Mesenteric fat pad (tissue), 1 donor: ENCODE data around the gene FAM222B. TPM values are rescaled to one million over a fixed set of nuclear protein-coding genes. Genes with fewer than 3 reads are reported as not detected.
A peak's percentile ranks its signal among the peaks of the same experiment; 100 is the strongest.
"Not testable (repeated sequence)": the region's sequence is repeated elsewhere in the genome, so short reads cannot be mapped to it uniquely, and the experiment has no call there.

Source experiments
- DNase-seq: peaks from one replicate; pipeline ENCODE4 v3.0.0-alpha.2; 2020; ENCODE audit warnings: low spot score
- total RNA-seq: library from RNA; stranded (reverse); fragmentation: NEBNext Ultra II Directional; extraction: Animal tissue kit (Norgen Biotek cat#: 25700); gene quantifications from one replicate; pipeline ENCODE4 v1.2.1, GENCODE V29; 2021
- donor health status: DM: yes; HTN: yes; CAD: no.

FAM222B gene
- total RNA-seq, 1 donor from 2014 or later = 32.0 TPM

GRCh38 chr17:28728364-28729200 is 114.0 kb downstream of the FAM222B start, which contains the start of gene NEK8:
Gene NEK8, plus strand, starts transcription at chr17:28728788. Its CDS starts 26 bp downstream, at chr17:28728814.
- peak; percentile 97 for DNase-seq

DNA sequence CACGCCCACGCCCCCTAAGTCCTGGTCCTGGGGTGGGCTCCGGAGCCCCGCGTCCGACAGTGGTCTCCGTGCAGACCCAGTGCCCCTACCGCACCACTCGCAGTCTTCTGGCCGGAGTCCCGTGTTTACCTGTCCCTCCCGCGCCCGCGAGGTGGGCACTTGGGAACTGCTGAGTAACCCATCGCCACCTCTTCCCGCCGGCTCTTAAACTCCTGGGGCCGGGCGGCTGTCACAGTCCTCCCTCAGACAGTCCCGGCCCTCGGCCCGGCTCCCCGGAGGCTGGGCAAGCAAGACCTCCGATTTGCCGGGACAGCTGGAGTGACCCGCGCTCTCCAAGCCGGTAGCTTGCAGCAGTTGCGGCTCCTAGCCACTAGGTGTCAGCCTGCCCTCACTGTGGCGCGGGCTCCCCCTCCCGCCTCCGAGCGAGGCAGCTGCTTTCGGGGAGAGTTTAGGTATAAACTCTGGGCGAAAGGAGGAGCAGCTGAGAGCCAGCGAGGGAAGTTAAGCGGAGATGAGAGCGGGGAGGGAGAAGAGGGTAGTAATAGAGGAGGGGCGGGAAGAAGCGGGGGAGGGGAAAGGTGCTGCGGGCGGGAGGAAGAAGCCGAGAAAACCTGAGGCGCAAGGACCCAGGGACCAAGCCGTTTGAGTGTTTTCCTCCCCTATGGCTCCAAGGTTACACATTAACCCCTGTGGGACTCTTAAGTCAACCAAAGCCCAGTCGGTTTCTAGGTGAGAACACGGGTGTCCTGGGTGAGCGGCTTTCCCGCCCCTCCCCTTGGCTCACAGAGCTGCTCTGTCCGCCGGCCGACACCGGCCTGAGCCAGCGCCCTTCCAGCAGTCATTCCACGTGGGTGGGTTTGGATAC is 115.7 kb downstream of the FAM222B start:
- peak; percentile 98 for DNase-seq

DNA sequence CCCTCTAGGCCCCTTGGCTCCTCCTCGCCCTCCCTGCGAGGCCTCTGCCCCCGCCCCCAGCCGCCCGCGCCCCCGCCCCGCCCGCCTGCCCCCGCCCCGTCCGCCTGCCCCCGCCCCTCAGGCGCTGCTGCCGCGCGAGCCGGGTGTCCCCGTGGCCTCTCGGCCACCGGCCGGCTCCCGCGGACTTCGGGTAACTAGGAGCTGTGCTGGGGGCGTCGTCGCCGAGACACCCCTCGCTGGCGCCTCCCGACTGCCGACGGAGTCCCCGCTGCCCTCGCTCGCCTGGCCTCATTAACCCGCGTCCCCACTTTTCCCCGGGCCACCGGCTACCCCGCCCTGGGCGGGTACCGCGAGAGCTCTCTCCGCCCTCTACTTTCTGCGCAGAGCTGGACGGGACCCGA is 116.4 kb downstream of the FAM222B start, which contains the start of gene TLCD1:
TLCD1 (minus strand) TSS at position 8 of the 401 bp plus-strand sequence. CDS start 136 bp downstream, outside the sequence.
- no peak for DNase-seq

GRCh38 chr17:28725660-28726225 is 116.8 kb downstream of the FAM222B start:
- no peak for DNase-seq

DNA sequence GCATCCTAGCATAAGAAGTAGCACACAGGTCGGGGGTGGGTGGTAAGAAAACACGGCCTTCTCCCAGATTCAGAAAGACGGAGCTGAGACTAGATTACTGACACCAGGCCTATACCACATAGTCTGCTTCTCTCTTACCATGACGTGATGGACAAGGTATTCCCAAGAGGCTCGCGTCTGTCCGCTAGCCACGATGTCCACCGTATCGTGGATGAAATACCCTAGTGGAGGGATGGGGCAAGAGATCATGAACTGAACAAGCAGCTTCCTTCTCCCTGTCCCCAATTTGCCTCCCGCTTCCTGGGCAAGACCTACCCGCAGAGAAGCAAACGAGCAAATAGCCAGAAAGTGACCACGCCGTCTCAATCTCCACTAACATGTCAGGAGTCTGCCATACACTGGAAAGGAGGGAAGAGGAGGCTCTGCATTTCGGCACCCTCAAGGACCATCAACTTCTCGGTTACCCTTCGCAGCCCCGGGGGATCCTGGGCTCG is 117.4 kb downstream of the FAM222B start:
- DNase-seq = no peak

GRCh38 chr17:28724500-28725165 is 118.0 kb downstream of the FAM222B start:
- no peak for DNase-seq

DNA sequence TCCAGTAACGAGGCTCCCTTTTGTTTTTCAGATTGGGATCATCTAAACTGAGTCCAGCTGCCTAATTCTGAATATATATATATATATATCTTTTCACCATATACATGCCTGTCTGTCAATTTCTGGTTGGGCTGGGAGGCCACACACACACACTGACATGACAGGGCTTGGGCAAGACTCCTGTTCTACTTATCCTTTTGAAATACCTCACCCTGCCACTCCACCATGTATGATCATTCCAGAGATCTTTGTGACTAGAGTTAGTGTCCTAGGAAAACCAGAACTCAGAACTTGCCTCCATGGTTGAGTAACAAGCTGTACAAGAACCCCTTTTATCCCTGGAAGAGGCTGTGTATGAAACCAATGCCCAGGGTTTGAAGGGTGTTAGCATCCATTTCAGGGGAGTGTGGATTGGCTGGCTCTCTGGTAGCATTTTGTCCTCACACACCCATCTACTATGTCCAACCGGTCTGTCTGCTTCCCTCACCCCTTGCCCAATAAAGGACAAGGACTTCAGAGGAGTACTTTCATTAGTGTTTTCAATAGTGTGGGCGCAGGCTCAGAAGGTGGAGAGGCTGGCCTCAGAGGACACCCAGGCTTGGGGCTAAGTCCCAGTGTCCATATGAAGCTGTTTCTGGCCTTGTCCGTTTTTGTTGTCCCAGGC is 118.6 kb downstream of the FAM222B start:
- DNase-seq = not testable (repeated sequence)

- DNase-seq = no peak
Measured at GRCh38 chr17:28723159-28723835, 119.3 kb downstream of the FAM222B start.

DNA sequence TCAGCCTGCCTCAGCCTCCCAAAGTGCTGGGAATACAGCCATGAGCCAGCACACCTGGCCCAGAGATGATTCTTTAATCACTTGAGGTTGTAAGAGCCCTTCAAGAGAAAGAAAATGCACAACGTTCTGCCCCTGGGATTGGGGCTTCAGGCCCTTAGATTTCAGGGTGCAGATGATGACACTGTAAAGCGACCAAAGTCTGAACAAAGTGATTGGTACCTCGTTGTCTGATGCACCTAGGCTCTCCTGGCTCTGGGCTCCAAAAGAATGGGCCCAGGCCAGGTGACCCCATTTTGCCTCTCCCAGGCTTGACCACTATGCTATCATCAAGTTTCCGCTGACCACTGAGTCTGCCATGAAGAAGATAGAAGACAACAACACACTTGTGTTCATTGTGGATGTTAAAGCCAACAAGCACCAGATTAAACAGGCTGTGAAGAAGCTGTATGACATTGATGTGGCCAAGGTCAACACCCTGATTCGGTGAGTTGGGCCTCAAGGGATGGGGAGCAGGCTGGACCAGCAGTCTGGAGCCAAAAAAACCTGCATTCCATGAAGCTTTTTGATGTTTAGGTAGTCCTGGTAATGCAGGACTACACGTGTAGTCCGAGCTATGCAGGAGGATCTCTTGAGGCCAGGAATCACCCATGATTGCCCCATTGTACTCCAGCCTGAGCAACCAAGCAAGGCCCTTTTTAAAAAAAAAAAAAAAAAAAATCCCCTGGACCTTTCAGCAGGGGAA is 120.0 kb downstream of the FAM222B start:
- DNase-seq = no peak

DNA sequence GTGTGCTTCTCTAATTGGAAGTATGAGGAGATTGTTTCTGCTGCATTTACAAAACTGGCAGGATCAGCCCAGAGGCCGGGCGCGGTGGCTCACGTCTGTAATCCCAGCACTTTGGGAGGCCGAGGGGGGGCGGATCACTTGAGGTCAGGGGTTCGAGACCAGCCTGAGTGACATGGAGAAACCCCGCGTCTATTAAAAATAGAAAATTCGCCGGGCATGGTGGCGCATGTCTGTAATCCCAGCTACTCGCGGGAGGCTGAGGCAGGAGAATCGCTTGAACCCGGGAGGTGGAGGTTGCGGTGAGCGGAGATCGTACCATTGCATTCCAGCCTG is 121.6 kb downstream of the FAM222B start:
- DNase-seq = not testable (repeated sequence)

DNA sequence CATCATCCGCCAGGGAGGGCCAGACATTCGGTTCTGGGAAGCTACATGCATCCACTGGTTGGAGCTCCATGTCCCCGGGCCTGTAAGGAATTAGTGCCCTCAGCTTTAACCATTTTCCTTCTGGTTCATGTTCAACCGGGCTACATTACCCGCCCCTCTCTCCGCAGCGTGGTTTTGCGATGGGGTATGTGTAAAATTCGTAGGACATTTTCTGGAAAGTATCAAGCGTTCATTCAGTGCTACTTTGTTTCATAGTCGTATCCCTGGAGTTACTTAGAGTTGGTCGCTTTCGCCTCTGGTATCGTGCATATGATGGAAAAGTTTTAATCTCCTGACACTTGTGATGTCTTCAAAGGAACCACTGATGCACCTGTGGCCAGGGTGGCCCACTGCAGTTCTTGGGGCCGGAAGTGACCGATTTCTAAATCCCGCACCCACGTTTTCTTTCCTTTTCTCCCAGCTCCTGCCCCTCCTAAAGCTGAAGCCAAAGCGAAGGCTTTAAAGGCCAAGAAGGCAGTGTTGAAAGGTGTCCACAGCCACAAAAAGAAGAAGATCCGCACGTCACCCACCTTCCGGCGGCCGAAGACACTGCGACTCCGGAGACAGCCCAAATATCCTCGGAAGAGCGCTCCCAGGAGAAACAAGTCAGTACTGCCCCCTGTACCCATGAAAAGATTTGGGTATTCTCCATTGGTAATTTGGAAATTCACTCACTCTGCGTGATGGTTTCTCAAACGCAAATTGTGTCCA is 122.2 kb downstream of the FAM222B start:
- no peak for DNase-seq

DNA sequence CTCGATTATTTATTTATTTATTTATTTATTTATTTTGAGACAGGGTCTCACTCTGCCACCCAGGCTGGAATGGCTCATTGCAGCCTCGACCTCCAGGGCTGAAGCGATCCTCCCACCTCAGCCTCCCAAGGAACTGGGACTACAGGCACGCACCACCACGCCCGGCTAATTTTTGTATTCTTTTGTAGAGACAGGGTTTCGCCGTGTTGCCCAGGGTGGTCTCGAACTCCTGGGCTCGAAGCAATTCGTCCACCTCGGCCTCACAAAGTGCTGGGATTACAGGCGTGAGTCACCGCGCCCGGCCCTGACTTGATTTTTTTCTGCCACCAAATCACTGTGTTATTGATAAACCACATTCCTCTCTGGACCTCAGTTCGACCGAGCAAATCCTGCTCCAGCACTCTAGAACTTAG is 123.6 kb downstream of the FAM222B start:
- no peak for DNase-seq

GRCh38 chr17:28718333-28719020 is 124.1 kb downstream of the FAM222B start:
- DNase-seq = no peak

DNA sequence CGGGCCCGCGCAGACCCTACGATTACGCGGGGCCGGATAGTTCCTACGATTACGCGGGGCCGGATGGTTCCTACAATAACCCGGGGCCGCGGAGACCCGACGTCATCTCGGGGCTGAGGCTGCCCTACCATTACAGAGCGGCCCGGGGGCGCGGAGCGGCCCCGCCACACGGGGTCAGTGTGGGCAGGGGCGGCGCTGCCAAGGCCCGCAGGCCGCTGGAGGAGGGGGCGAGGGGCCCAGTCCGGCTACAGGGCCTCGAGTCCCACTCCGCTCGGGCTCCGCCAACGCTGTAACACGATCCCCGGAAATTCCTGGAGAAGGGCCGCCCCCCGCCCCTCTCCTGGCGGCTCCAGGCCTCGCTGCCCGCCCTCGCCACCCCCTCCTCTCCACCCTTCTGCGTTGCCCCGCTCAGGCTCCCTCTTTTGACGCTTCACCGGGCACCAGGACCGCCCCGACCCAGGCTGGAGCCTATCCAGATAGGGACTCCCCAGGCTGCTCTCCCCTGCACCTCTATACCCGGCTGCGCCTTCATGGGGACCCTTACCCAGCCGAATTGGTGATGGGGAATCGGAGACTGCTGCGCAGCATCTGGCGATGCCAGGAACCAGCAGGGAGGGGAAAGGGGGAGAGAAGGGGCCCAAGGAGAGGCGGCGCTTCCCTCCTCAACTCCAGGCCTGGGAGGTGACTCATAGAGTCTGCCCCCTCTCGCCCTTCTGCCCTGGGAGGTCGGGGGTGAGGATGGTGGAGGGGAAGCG is 124.8 kb downstream of the FAM222B start, which contains the start of gene RAB34:
RAB34 (minus strand) TSS at position 291 of the 755 bp plus-strand sequence. CDS start 602 bp downstream, outside the sequence.
- no peak for DNase-seq

DNA sequence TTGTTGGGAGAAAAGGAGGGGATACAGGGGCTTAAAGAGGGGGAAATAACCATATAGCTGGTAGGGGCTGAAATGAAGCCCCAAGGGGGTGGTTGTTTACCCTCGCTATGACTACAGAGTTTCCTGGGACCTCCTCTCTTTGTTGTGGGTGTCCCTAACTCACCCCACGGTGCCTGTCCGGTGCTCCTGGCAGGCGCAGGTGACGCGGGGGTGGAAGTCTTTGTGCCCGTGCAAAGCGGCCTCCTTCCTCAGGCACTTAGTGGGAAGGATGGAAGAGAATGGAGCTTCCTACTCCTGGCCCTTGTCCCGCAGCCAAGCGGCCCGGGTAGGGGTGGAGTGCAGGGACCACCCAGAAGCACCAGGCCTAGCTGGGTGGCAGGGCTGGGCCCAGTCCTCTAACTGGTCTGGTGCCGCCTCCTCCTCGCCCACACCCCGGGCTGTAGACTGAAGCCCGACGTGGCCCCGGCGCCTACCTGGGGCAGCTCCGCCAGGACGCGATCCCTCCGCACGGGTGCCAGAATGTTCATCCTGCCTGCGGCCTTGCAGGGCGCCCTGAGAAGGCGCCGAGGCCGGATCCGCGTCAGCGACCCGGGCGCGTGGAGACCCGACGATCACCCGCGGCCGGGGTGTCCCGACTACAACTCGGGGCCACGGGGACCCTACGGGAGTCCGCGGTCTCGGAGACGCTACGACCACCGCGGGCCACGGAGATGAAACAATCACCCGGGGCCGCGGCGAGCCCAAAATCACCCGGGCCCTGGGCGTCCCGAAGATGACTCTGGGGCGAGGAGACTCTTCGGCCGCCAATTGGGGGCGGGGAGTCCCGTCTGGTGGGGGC is 125.6 kb downstream of the FAM222B start:
- no peak for DNase-seq

DNA sequence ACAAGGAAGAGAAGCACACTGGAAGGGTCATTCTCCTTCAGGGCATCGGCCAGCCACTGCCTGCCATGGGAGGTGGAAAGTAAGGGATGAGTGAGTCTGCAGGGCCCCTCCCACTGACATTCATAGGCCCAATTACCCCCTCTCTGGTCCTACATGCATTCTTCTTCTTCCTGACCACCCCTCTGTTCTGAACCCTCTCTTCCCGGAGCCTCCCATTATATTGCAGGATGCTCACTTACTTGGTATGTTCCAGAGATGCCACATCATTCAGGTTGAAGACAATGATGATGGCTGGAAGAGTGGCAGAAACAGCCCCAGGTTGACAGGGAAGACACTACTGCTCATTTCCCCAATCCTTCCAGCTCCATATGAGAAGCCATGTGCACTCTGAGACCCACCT is 127.4 kb downstream of the FAM222B start:
- DNase-seq = no peak
